Fibroblast of lung (primary cell): ENCODE results near the gene PRSS50. TPM values are rescaled to one million over a fixed set of nuclear protein-coding genes. Genes with fewer than 3 reads are reported as not detected.

Experiments
- DNase-seq, 2 donors: peaks; one replicate each; pipeline versions ENCODE4 v3.0.0 to v3.0.0-alpha.2; 2010; ENCODE audit warnings: low read depth in 2 of 2
- H2AFZ ChIP-seq: 2 replicates; pipeline ENCODE4 v1.5.1; 2012; ENCODE audit warnings: low read length, control low read depth, inconsistent platforms
- H3K27ac ChIP-seq: 2 replicates; pipeline ENCODE4 v1.5.1; 2011; ENCODE audit warnings: low read length, control low read depth; ENCODE audit not compliant: insufficient read depth
- H3K27me3 ChIP-seq: 2 replicates; pipeline ENCODE4 v1.5.1; 2011; ENCODE audit warnings: mild to moderate bottlenecking, low read length; ENCODE audit not compliant: control insufficient read depth, insufficient read depth
- H3K36me3 ChIP-seq: 2 replicates; pipeline ENCODE4 v1.5.1; 2011; ENCODE audit warnings: low read length; ENCODE audit not compliant: control insufficient read depth, insufficient read depth
- H3K4me1 ChIP-seq: 2 replicates; pipeline ENCODE4 v1.5.1; 2011; ENCODE audit warnings: low read length; ENCODE audit not compliant: control insufficient read depth, insufficient read depth; ENCODE audit errors: extremely low read depth
- H3K4me2 ChIP-seq: 2 replicates; pipeline ENCODE4 v1.5.1; 2011; ENCODE audit warnings: low read length, control low read depth; ENCODE audit not compliant: insufficient read depth; ENCODE audit errors: extremely low read depth
- H3K4me3 ChIP-seq, 4 experiments: fragments of 200-600 bp in 1 of 4; sonication (generic) in 1 of 4; replicated peaks in 1 of 4; 2 replicates each; pipeline ENCODE4 v1.5.1; 2011 to 2016; ENCODE audit warnings: low read length in 4 of 4, low read depth in 3 of 4, mild to moderate bottlenecking in 3 of 4, control low read depth in 2 of 4, inconsistent platforms in 1 of 4, mixed read lengths in 1 of 4; ENCODE audit not compliant: insufficient read depth in 1 of 4; ENCODE audit errors: control extremely low read depth in 1 of 4
- H3K79me2 ChIP-seq: 2 replicates; pipeline ENCODE4 v1.5.1; 2012; ENCODE audit warnings: mild to moderate bottlenecking, low read length, inconsistent platforms; ENCODE audit not compliant: control insufficient read depth, insufficient read depth
- H3K9ac ChIP-seq: 2 replicates; pipeline ENCODE4 v1.5.1; 2011; ENCODE audit warnings: mild to moderate bottlenecking, low read length, control low read depth; ENCODE audit not compliant: insufficient read depth
- H3K9me3 ChIP-seq: 2 replicates; pipeline ENCODE4 v1.5.1; 2012; ENCODE audit warnings: low read depth, low read length; ENCODE audit not compliant: control insufficient read depth, insufficient read depth
- H4K20me1 ChIP-seq: 2 replicates; pipeline ENCODE4 v1.5.1; 2011; ENCODE audit warnings: low read length; ENCODE audit not compliant: control insufficient read depth, insufficient read depth; ENCODE audit errors: extremely low read depth
- EZH2 ChIP-seq: IDR thresholded peaks from 2 replicates; pipeline ENCODE4 v1.5.1; 2012; ENCODE audit warnings: low read length, control low read depth, mild to moderate bottlenecking; ENCODE audit errors: missing control alignments
- polyA plus RNA-seq, 2 donors: library from polyadenylated mRNA; depleted of rRNA in 1 of 2; stranded (reverse) in 1 of 2; unstranded in 1 of 2; fragments of >200 nt; gene quantifications; 2 replicates each; pipeline ENCODE4 v1.2.1, GENCODE V29; 2011 to 2012; ENCODE audit warnings: missing spikeins in 1 of 2
- total RNA-seq: library from RNA; depleted of rRNA; stranded (reverse); fragments of >200 nt; gene quantifications from 2 replicates; pipeline ENCODE4 v1.2.1, GENCODE V29; 2014
- TF ChIP-seq, protein P1 (sequence below), 2 donors: IDR thresholded peaks in 1 of 2; conservative IDR thresholded peaks in 1 of 2; 1 replicate in 1 of 2; 2 replicates in 1 of 2; pipeline ENCODE4 v1.5.1; 2011 to 2012; ENCODE audit warnings: low read length in 2 of 2, control low read depth in 1 of 2, inconsistent platforms in 1 of 2, low read depth in 1 of 2, mild to moderate bottlenecking in 1 of 2

PRSS50 gene
- total and polyA plus RNA-seq, 2 donors (not counting 1 experiment from before 2014, with no cell fraction given) = not detected

DNA sequence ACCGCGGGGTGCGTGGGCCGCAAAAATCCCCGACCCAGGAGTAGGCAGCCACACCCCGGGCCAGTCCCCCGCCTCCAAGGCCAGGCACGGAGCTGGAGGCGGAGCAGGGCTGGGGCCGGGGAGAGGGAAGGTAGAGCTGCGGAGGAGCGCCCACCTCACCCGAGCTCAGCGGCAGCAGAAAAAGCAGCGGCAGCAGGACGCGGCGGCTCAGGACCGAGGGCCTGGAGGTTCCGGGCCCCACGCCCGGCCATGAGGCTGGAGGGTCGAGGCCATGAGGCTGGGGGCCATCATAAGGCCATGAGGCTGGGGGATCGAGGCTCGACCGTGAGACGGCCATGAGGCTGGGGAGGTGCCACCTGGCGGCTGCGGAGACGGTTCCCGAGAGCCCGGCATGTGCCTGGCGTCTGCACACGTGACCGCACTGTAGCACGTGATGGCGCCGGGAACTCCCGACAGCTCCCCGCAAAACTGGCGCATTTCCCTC, 32.9 kb upstream of the PRSS50 start:
- TF ChIP-seq, protein P1, sequence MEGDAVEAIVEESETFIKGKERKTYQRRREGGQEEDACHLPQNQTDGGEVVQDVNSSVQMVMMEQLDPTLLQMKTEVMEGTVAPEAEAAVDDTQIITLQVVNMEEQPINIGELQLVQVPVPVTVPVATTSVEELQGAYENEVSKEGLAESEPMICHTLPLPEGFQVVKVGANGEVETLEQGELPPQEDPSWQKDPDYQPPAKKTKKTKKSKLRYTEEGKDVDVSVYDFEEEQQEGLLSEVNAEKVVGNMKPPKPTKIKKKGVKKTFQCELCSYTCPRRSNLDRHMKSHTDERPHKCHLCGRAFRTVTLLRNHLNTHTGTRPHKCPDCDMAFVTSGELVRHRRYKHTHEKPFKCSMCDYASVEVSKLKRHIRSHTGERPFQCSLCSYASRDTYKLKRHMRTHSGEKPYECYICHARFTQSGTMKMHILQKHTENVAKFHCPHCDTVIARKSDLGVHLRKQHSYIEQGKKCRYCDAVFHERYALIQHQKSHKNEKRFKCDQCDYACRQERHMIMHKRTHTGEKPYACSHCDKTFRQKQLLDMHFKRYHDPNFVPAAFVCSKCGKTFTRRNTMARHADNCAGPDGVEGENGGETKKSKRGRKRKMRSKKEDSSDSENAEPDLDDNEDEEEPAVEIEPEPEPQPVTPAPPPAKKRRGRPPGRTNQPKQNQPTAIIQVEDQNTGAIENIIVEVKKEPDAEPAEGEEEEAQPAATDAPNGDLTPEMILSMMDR (conservative IDR thresholded peaks at IDR 0.05 in 1 of 2, IDR thresholded peaks at IDR 0.05 in 1 of 2; ENCODE audit: low read depth in 1 of 2, low read length in 2 of 2) = no peak
- TF ChIP-seq EZH2 = no peak
- Histone ChIP-seq H3K36me3 (no peaks in the 10 kb centered on the region), H3K27ac (no peak overlapping the region), H3K9me3 (no peaks in the 10 kb centered on the region), H3K4me3 (no peak overlapping the region), H3K27me3 (no peaks in the 10 kb centered on the region), H2AFZ (no peak overlapping the region), H4K20me1 (no peaks in the 10 kb centered on the region), H3K9ac (no peak overlapping the region), H3K79me2 (no peaks in the 10 kb centered on the region), H3K4me2 (no peak overlapping the region), H3K4me1 (no peaks in the 10 kb centered on the region)
- DNase-seq = no peak

DNA sequence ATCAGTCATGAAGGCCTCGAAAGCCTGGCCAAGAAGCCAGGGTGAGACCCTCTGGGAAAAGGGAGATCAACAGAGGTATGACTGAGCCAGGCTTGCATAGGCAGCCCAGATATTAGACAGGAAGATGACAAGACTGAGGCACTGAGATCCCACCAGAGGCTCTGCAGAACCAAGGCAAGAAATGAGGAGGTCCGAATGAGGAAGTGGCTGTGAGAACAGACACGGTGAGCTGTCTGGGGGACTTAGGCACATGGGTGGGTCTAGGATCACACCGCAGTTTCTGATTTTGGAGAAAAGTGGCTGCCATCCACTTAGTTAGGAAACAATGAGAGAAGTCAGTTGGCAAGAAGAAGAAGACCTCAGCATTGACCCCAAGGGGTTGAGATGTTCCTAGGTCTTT, 31.5 kb upstream of the PRSS50 start:
- Histone ChIP-seq H3K4me1 (no peaks in the 10 kb centered on the region), H4K20me1 (no peaks in the 10 kb centered on the region), H3K27ac (no peak overlapping the region), H2AFZ (no peak overlapping the region), H3K36me3 (no peaks in the 10 kb centered on the region), H3K27me3 (no peaks in the 10 kb centered on the region), H3K79me2 (no peaks in the 10 kb centered on the region), H3K9me3 (no peaks in the 10 kb centered on the region), H3K4me2 (no peak overlapping the region), H3K4me3 (no peak overlapping the region), H3K9ac (no peak overlapping the region)
- TF ChIP-seq, protein P1 (conservative IDR thresholded peaks at IDR 0.05 in 1 of 2, IDR thresholded peaks at IDR 0.05 in 1 of 2; ENCODE audit: low read depth in 1 of 2, low read length in 2 of 2) = no peak
- TF ChIP-seq EZH2 = no peak
- DNase-seq = no peak

DNA sequence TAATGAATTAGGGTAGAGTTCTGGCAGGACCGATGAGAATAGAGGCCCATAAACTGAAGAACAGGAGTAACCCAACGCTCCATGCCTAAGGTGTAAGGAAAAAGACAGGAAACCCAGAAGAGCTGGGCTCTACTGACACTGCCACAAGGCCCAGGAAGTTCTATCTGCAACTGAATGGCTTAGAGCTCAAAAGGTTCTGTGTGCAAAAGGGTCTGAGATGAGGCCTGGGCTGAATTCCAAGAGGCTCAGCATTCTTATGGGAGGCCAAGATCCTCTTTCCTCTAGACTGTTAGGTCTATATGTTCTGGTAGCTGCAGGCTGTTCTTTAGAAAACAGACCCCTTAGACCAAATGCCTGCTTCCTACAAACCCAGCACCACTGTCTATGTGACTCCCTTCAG, 30.5 kb upstream of the PRSS50 start:
- H3K79me2 ChIP-seq = no peaks in the 10 kb centered on the region
- TF ChIP-seq EZH2 = no peak
- TF ChIP-seq, protein P1 (conservative IDR thresholded peaks at IDR 0.05 in 1 of 2, IDR thresholded peaks at IDR 0.05 in 1 of 2; ENCODE audit: low read depth in 1 of 2, low read length in 2 of 2) = no peak
- no peak overlapping the region for H3K27ac ChIP-seq
- no peaks in the 10 kb centered on the region for H3K36me3 ChIP-seq
- no peaks in the 10 kb centered on the region for H4K20me1 ChIP-seq
- H3K4me2 ChIP-seq = no peak overlapping the region
- H3K4me3 ChIP-seq = no peak overlapping the region
- no peak overlapping the region for H3K9ac ChIP-seq
- H3K9me3 ChIP-seq = no peaks in the 10 kb centered on the region
- H3K4me1 ChIP-seq = no peaks in the 10 kb centered on the region
- no peak for DNase-seq
- H3K27me3 ChIP-seq = no peaks in the 10 kb centered on the region
- no peak overlapping the region for H2AFZ ChIP-seq
